H1 (cell line): Measurements from ENCODE around the gene TINAG. TPM values are rescaled to one million over a fixed set of nuclear protein-coding genes. Genes with fewer than 3 reads are reported as not detected.

Source experiments
- CTCF ChIA-PET: fragments of 300-600 bp; sonication (Branson Sonifier 250); formaldehyde crosslinking; loops from one replicate; lab custom pipeline; 2021; ENCODE audit not compliant: partially characterized antibody; lab: Charles Lee
- POLR2A ChIA-PET: fragments of 300-600 bp; sonication (Branson Sonifier 250); formaldehyde crosslinking; loops from one replicate; lab custom pipeline; 2021; ENCODE audit warnings: inconsistent platforms; ENCODE audit not compliant: partially characterized antibody; lab: Charles Lee
- DNase-seq, 2 experiments: peaks; one replicate each; pipeline versions ENCODE4 v3.0.0 to v3.0.0-alpha.2; 2010 to 2022; ENCODE audit warnings: low spot score in 2 of 2, low read depth in 1 of 2, mixed read lengths in 1 of 2
- FAIRE-seq: peaks from 2 replicates; lab custom pipeline; 2011; peaks lifted over from hg19 to GRCh38; lab: Jason Lieb, UNC
- H2AFZ ChIP-seq: 2 replicates; pipeline ENCODE4 v1.8.1; 2012; ENCODE audit warnings: low read length, inconsistent platforms
- H2AK5ac ChIP-seq: 2 replicates; pipeline ENCODE4 v1.6.1; 2013; ENCODE audit warnings: low read depth, low read length
- H2BK120ac ChIP-seq: replicated peaks from 2 replicates; pipeline ENCODE3; 2013; ENCODE audit warnings: low read depth, low read length, inconsistent platforms
- H2BK12ac ChIP-seq: 2 replicates; pipeline ENCODE4 v1.6.1; 2013; ENCODE audit warnings: low read depth, low read length
- H2BK15ac ChIP-seq: 2 replicates; pipeline ENCODE4 v1.6.1; 2013; ENCODE audit warnings: low read length
- H2BK20ac ChIP-seq: 2 replicates; pipeline ENCODE4 v1.6.1; 2013; ENCODE audit warnings: low read length
- H2BK5ac ChIP-seq: 2 replicates; pipeline ENCODE4 v1.6.1; 2013; ENCODE audit warnings: low read depth, low read length
- H3K14ac ChIP-seq: 2 replicates; pipeline ENCODE4 v1.6.1; 2013; ENCODE audit warnings: inconsistent platforms; ENCODE audit not compliant: insufficient read length
- H3K18ac ChIP-seq: 2 replicates; pipeline ENCODE4 v1.6.1; 2013; ENCODE audit warnings: low read length; ENCODE audit errors: extremely low read depth
- H3K23ac ChIP-seq: 2 replicates; pipeline ENCODE4 v1.6.1; 2013; ENCODE audit warnings: inconsistent platforms; ENCODE audit not compliant: insufficient read length
- H3K23me2 ChIP-seq: 2 replicates; pipeline ENCODE4 v1.6.1; 2013; ENCODE audit warnings: low read depth, low read length
- H3K27ac ChIP-seq: 2 replicates; pipeline ENCODE4 v1.6.1; 2011; ENCODE audit warnings: low read depth, low read length, inconsistent platforms
- H3K27me3 ChIP-seq, 4 experiments: replicated peaks in 1 of 4; 1 replicate in 1 of 4; 2 replicates in 3 of 4; pipeline versions ENCODE4 v1.6.1 to v1.8.1; 2011 to 2013; ENCODE audit warnings: low read length in 3 of 4, mild to moderate bottlenecking in 3 of 4, inconsistent platforms in 2 of 4, mixed read lengths in 2 of 4, moderate library complexity in 1 of 4; ENCODE audit not compliant: control insufficient read depth in 3 of 4, insufficient read depth in 3 of 4; ENCODE audit errors: extremely low read depth in 1 of 4
- H3K36me3 ChIP-seq, 4 experiments: 2 replicates each; pipeline versions ENCODE4 v1.6.1 to v1.8.1; 2011 to 2013; ENCODE audit warnings: mild to moderate bottlenecking in 4 of 4, low read length in 3 of 4, moderate library complexity in 2 of 4, control low read depth in 1 of 4, inconsistent platforms in 1 of 4; ENCODE audit not compliant: insufficient read depth in 4 of 4, control insufficient read depth in 2 of 4
- H3K4ac ChIP-seq: replicated peaks from 2 replicates; pipeline ENCODE3; 2013; ENCODE audit warnings: low read length, low read depth, mixed read lengths, inconsistent platforms; ENCODE audit not compliant: insufficient read length
- H3K4me1 ChIP-seq, 4 experiments: replicated peaks in 1 of 4; 1 replicate in 1 of 4; 2 replicates in 3 of 4; pipeline versions ENCODE4 v1.6.1 to v1.8.1; 2011 to 2013; ENCODE audit warnings: low read length in 3 of 4, inconsistent platforms in 2 of 4, mixed read lengths in 1 of 4; ENCODE audit not compliant: insufficient read depth in 4 of 4, control insufficient read depth in 3 of 4
- H3K4me2 ChIP-seq, 2 experiments: 2 replicates each; pipeline versions ENCODE4 v1.6.1 to v1.8.1; 2011 to 2013; ENCODE audit warnings: low read depth in 2 of 2, low read length in 2 of 2, control low read depth in 1 of 2, inconsistent platforms in 1 of 2, mild to moderate bottlenecking in 1 of 2; ENCODE audit not compliant: insufficient read depth in 1 of 2
- H3K4me3 ChIP-seq, 4 experiments: fragments of 200-600, 300-600 bp in 1 of 4; sonication (generic), shearing (Covaris generic), sonication (Bioruptor Twin) in 1 of 4; 2 replicates each; pipeline versions ENCODE4 v1.5.1 to v1.8.1; 2011 to 2016; ENCODE audit warnings: low read length in 4 of 4, low read depth in 3 of 4, control low read depth in 2 of 4, inconsistent platforms in 2 of 4, mild to moderate bottlenecking in 2 of 4, mixed read lengths in 1 of 4, moderate library complexity in 1 of 4; ENCODE audit not compliant: insufficient read depth in 2 of 4; ENCODE audit errors: extremely low read depth in 1 of 4
- H3K56ac ChIP-seq: replicated peaks from 2 replicates; pipeline ENCODE3; 2013; ENCODE audit warnings: low read depth, mild to moderate bottlenecking, mixed read lengths, low read length, inconsistent platforms; ENCODE audit not compliant: insufficient read length
- H3K79me1 ChIP-seq: 2 replicates; pipeline ENCODE4 v1.6.1; 2013; ENCODE audit warnings: low read depth, low read length, control low read depth
- H3K79me2 ChIP-seq, 2 experiments: 2 replicates each; pipeline versions ENCODE4 v1.6.1 to v1.8.1; 2012 to 2013; ENCODE audit warnings: low read length in 2 of 2, mild to moderate bottlenecking in 2 of 2, inconsistent platforms in 1 of 2; ENCODE audit not compliant: insufficient read depth in 2 of 2, control insufficient read depth in 1 of 2
- H3K9ac ChIP-seq, 4 experiments: replicated peaks in 1 of 4; 1 replicate in 1 of 4; 2 replicates in 3 of 4; pipeline versions ENCODE4 v1.6.1 to v1.8.1; 2011 to 2013; ENCODE audit warnings: low read depth in 3 of 4, low read length in 3 of 4, control low read depth in 2 of 4, mild to moderate bottlenecking in 2 of 4, moderate library complexity in 2 of 4, inconsistent platforms in 1 of 4; ENCODE audit errors: extremely low read depth in 1 of 4
- H3K9me3 ChIP-seq, 2 experiments: 2 replicates each; pipeline versions ENCODE4 v1.6.1 to v1.8.1; 2012 to 2013; ENCODE audit warnings: mild to moderate bottlenecking in 2 of 2, moderate library complexity in 2 of 2, control low read depth in 1 of 2, inconsistent platforms in 1 of 2, low read depth in 1 of 2, low read length in 1 of 2, mixed read lengths in 1 of 2; ENCODE audit not compliant: insufficient read depth in 2 of 2
- H4K20me1 ChIP-seq, 2 experiments: replicated peaks in 1 of 2; 2 replicates each; pipeline versions ENCODE3 to v1.8.1; 2011 to 2013; ENCODE audit warnings: inconsistent platforms in 2 of 2, low read length in 2 of 2, mild to moderate bottlenecking in 1 of 2; ENCODE audit not compliant: insufficient read depth in 2 of 2, control insufficient read depth in 1 of 2
- H4K5ac ChIP-seq: 2 replicates; pipeline ENCODE4 v1.6.1; 2013; ENCODE audit warnings: low read length, low read depth, mixed read lengths, inconsistent platforms; ENCODE audit not compliant: insufficient read length
- H4K8ac ChIP-seq: 2 replicates; pipeline ENCODE4 v1.8.0; 2013; ENCODE audit warnings: mild to moderate bottlenecking, moderate library complexity, low read length, inconsistent platforms; ENCODE audit not compliant: insufficient read depth; ENCODE audit errors: extremely low read depth
- H4K91ac ChIP-seq: replicated peaks from 2 replicates; pipeline ENCODE3; 2013; ENCODE audit warnings: low read length, mixed read lengths, inconsistent platforms; ENCODE audit not compliant: insufficient read length
- BRCA1 ChIP-seq: IDR thresholded peaks from 2 replicates; pipeline ENCODE4 v1.6.1; 2012; ENCODE audit warnings: low read depth, low read length, improper control_type of control experiment
- CHD1 ChIP-seq: IDR thresholded peaks from 2 replicates; pipeline ENCODE4 v1.6.1; 2012; ENCODE audit warnings: low read depth, low read length, improper control_type of control experiment
- EZH2 ChIP-seq: fragments of 200-600 bp; sonication (generic); IDR thresholded peaks from 2 replicates; pipeline ENCODE4 v1.7.1; 2012; ENCODE audit warnings: low read depth, mild to moderate bottlenecking, moderate library complexity, low read length, inconsistent platforms; ENCODE audit not compliant: severe bottlenecking
- WGBS, 2 experiments: shearing (Covaris generic) in 1 of 2; methylation state at CpG; one replicate each; pipeline versions ENCODE4 v1.1.6 to v1.1.7; 2013 to 2015; ENCODE audit warnings: low lambda C conversion rate in 2 of 2, mixed read lengths in 2 of 2, inconsistent platforms in 1 of 2, low coverage in 1 of 2, missing lambda C conversion rate in 1 of 2; ENCODE audit not compliant: insufficient replicate concordance in 2 of 2, insufficient coverage in 1 of 2, insufficient read length in 1 of 2; ENCODE audit errors: extremely low coverage in 1 of 2, missing lambda C conversion rate in 1 of 2; 5-methylcytosine and 5-hydroxymethylcytosine counted together
- polyA plus RNA-seq, 7 experiments: library from polyadenylated mRNA; depleted of rRNA in 3 of 7; stranded (reverse) in 5 of 7; unstranded in 2 of 7; fragments of >200 nt in 5 of 7; fragments of 200-250 nt in 2 of 7; gene quantifications; 1 replicate in 5 of 7; 2 replicates in 1 of 7; 4 replicates in 1 of 7; pipeline versions ENCODE4 v1.2.1 to v1.2.3, GENCODE V29; 2011 to 2013; ENCODE audit warnings: missing spikeins in 2 of 7, mixed read lengths in 2 of 7
- total RNA-seq: library from RNA; stranded (reverse); fragmentation: NEBNext Ultra II Directional; extraction: Animal tissue kit (Norgen Biotek cat#: 25700); gene quantifications from 2 replicates; pipeline ENCODE4 v1.2.1, GENCODE V29; 2021

Gene TINAG
- total and polyA plus RNA-seq, 2 of the 8 experiments (the other 6 are each of a cell fraction or from before 2014, with no cell fraction given) = not detected

- TF ChIP-seq CHD1 (no peak), EZH2 (no peak), BRCA1 (no peak)
- H4K20me1 ChIP-seq = no peaks in the 10 kb centered on the region
- peaks cover 0 to 1% (median 0%) of the 10 kb centered on the region in 4 experiments; a peak in 1 of 7 replicates for H3K27me3 ChIP-seq
- no peak overlapping the region for H4K8ac ChIP-seq
- H3K36me3 ChIP-seq = no peaks in the 10 kb centered on the region
- no peak overlapping the region for H2BK120ac ChIP-seq
- H2BK20ac ChIP-seq = no peak overlapping the region
- H3K27ac ChIP-seq = no peak overlapping the region
- H2BK5ac ChIP-seq = no peak overlapping the region
- no peaks in the 10 kb centered on the region; a peak in 1 of 7 replicates for H3K4me1 ChIP-seq
- no peak overlapping the region for H4K5ac ChIP-seq
- ChIA-PET POLR2A (no interaction called here), CTCF (interaction anchor here (0.5 kb wide), 1 partner anchor 239 kb away, joined by 3 read pairs; no protein-coding TSS in a partner anchor)
- H3K79me1 ChIP-seq = no peaks in the 10 kb centered on the region
- no peak overlapping the region for H3K9ac ChIP-seq
- 85% methylated on average over 2 of the region's 2 CpGs; no CpG with 5 or more reads in 1 of the 2 experiments for WGBS, 2 experiments
- no peaks in the 10 kb centered on the region; the same call in 1 of the 2 replicates for H3K23me2 ChIP-seq
- no peak overlapping the region for H3K56ac ChIP-seq
- no peak overlapping the region for H3K4me3 ChIP-seq
- H3K23ac ChIP-seq = no peak overlapping the region
- no peak overlapping the region for H4K91ac ChIP-seq
- H3K4ac ChIP-seq = no peak overlapping the region
- FAIRE-seq (no peak), DNase-seq (no peak)
- H3K18ac ChIP-seq = no peak overlapping the region
- H2BK15ac ChIP-seq = no peak overlapping the region
- no peak overlapping the region for H2AK5ac ChIP-seq
- no peak overlapping the region for H2BK12ac ChIP-seq
- no peak overlapping the region for H2AFZ ChIP-seq
- no peak overlapping the region for H3K4me2 ChIP-seq
- no peak overlapping the region for H3K14ac ChIP-seq
- no peaks in the 10 kb centered on the region for H3K9me3 ChIP-seq
- no peaks in the 10 kb centered on the region for H3K79me2 ChIP-seq
These were observed 123.2 kb downstream of the TINAG start for GRCh38 chr6:54431466-54431865.

Other genes starting within 250 kb of the TINAG start
- gene MLIP, start 197.0 kb upstream of the TINAG start, total RNA-seq = not detected in 2 replicates
- gene MLIP, start 197.0 kb upstream of the TINAG start, polyA plus RNA-seq (2011; rRNA removed) = not detected in 2 replicates